DOHH2 (cell line): ENCODE results near the gene NKX3-2.

Source experiments
- EZH2phosphoT487 ChIP-seq: fragments of 200-600 bp; sonication (generic); IDR thresholded peaks from 2 replicates; pipeline ENCODE4 v1.6.1; 2017; ENCODE audit warnings: borderline replicate concordance, mild to moderate bottlenecking, antibody characterized with exemption, low read length, moderate library complexity, mixed read lengths
- TF ChIP-seq, protein P1 (sequence below): fragments of 200-600 bp; sonication (generic); IDR thresholded peaks from one replicate; pipeline ENCODE4 v1.5.1; 2014; ENCODE audit warnings: antibody characterized with exemption, mild to moderate bottlenecking, low read depth, low read length; ENCODE audit not compliant: poor library complexity, severe bottlenecking

DNA sequence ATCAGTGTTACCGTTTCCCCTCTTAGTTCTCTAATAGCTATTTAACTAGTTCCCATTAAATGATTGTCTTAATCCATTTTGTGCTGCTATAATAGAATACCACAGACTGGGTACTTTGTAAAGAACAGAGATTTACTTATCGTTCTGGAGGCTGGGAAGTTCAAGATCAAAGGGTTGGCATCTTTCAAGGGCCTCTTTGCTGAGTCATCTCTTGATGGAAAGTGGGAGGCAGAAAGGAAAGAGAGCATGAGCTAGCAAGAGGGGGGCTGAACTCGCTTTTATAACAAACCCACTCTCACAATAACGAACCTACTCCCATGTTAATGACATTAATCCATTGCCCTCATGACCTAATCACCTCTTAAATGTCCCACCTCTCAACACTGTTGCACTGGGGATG is 17.4 kb upstream of the NKX3-2 start:
- TF ChIP-seq, protein P1, sequence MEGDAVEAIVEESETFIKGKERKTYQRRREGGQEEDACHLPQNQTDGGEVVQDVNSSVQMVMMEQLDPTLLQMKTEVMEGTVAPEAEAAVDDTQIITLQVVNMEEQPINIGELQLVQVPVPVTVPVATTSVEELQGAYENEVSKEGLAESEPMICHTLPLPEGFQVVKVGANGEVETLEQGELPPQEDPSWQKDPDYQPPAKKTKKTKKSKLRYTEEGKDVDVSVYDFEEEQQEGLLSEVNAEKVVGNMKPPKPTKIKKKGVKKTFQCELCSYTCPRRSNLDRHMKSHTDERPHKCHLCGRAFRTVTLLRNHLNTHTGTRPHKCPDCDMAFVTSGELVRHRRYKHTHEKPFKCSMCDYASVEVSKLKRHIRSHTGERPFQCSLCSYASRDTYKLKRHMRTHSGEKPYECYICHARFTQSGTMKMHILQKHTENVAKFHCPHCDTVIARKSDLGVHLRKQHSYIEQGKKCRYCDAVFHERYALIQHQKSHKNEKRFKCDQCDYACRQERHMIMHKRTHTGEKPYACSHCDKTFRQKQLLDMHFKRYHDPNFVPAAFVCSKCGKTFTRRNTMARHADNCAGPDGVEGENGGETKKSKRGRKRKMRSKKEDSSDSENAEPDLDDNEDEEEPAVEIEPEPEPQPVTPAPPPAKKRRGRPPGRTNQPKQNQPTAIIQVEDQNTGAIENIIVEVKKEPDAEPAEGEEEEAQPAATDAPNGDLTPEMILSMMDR = no peak
- TF ChIP-seq EZH2phosphoT487 = no peak
